Measurements from ENCODE around the gene CDR2L.

DNA sequence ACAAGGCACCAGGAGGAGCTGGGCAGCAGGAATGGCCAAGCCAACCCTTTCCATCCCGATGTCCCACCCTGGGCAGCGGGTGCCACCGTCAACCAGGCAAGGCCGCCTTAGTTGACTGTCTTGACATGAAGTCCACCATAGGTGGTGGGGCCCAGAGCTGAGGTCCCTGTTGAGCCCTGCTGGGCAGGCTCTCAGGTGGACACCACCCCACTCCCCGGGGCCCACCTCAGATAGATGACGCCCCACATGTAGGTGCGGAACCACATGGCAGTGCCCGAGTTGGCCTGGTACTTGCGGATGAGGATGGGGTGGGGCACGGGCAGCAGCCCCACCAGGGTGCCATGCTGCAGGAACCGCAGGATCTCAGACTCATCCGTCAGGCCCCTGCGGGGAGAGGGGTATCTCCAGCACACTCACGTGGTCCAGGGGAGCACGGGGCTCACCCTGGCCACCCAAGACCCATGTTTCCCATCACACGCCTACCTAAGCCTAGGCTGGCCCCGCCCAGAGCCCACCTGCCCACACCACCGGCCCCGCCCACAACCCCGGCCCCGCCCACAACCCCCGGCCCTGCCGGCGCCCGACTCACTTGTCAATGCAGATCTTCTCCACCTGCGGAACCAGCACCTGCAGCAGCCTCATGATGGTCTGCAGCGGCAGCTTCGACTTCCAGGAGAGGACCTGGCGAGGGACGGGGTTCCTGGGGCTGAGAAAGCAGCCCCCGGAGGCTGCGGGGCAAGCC is 35.6 kb upstream of the CDR2L start:
- TF ChIP-seq ARNT (IDR thresholded peaks at IDR 0.05) (no peak), FOXA1 (IDR thresholded peaks at IDR 0.05) (no peak), TARDBP (IDR thresholded peaks at IDR 0.05) (no peak)
